Measurements from ENCODE around the gene GET3. TPM values are rescaled to one million over a fixed set of nuclear protein-coding genes. Genes with fewer than 3 reads are reported as not detected.

The GET3 gene
- total and polyA plus RNA-seq, 2 of the 13 experiments (the other 11 are each of a cell fraction or from before 2014, with no cell fraction given): 57.7 to 59.4 TPM

DNA sequence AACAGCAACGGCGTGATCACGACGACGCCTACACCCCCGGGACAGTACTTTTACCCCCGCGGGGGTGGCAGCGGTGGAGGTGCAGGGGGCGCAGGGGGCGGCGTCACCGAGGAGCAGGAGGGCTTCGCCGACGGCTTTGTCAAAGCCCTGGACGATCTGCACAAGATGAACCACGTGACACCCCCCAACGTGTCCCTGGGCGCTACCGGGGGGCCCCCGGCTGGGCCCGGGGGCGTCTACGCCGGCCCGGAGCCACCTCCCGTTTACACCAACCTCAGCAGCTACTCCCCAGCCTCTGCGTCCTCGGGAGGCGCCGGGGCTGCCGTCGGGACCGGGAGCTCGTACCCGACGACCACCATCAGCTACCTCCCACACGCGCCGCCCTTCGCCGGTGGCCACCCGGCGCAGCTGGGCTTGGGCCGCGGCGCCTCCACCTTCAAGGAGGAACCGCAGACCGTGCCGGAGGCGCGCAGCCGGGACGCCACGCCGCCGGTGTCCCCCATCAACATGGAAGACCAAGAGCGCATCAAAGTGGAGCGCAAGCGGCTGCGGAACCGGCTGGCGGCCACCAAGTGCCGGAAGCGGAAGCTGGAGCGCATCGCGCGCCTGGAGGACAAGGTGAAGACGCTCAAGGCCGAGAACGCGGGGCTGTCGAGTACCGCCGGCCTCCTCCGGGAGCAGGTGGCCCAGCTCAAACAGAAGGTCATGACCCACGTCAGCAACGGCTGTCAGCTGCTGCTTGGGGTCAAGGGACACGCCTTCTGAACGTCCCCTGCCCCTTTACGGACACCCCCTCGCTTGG lies 55.0 kb downstream of the GET3 start (continued):
- TF ChIP-seq, protein P1, sequence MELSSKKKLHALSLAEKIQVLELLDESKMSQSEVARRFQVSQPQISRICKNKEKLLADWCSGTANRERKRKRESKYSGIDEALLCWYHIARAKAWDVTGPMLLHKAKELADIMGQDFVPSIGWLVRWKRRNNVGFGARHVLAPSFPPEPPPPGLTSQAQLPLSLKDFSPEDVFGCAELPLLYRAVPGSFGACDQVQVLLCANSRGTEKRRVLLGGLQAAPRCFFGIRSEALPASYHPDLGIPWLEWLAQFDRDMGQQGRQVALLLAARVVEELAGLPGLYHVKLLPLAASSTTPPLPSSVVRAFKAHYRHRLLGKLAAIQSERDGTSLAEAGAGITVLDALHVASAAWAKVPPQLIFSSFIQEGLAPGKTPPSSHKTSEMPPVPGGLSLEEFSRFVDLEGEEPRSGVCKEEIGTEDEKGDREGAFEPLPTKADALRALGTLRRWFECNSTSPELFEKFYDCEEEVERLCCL (CRISPR knock-in tag; IDR thresholded peaks at IDR 0.05; ENCODE audit: borderline replicate concordance): 0 out of 2 replicates have a peak, but pooled peaks have one; percentile 29
- TF ChIP-seq CENPT (CRISPR knock-in tag; IDR thresholded peaks at IDR 0.05; ENCODE audit: low read depth) (0 out of 2 replicates have a peak, but pooled peaks have one; percentile 91), SATB2 (CRISPR knock-in tag; IDR thresholded peaks at IDR 0.05) (0 out of 2 replicates have a peak, but pooled peaks have one; percentile 67), PLRG1 (conservative IDR thresholded peaks at IDR 0.05) (no peak), MED8 (CRISPR knock-in tag; IDR thresholded peaks at IDR 0.05; ENCODE audit: insufficient replicate concordance) (peak; percentile 54), ZNF564 (CRISPR knock-in tag; IDR thresholded peaks at IDR 0.05) (peak; percentile 41; the same call in 1 of the 2 replicates), ZKSCAN1 (IDR thresholded peaks at IDR 0.05; ENCODE audit: low read length) (no peak), EZH2 (conservative IDR thresholded peaks at IDR 0.05; ENCODE audit: low read depth, low read length) (no peak), NFE2L1 (CRISPR knock-in tag; IDR thresholded peaks at IDR 0.05; ENCODE audit: borderline replicate concordance) (no peak), ZNF776 (CRISPR knock-in tag; IDR thresholded peaks at IDR 0.05) (peak; percentile 86), NRL (CRISPR knock-in tag; IDR thresholded peaks at IDR 0.05; ENCODE audit: borderline replicate concordance) (peak; percentile 90), ZNF552 (CRISPR knock-in tag; IDR thresholded peaks at IDR 0.05; ENCODE audit: borderline replicate concordance) (peak; percentile 58; the same call in 1 of the 2 replicates), FOSL1 (CRISPR knock-in tag; IDR thresholded peaks at IDR 0.05; ENCODE audit: borderline replicate concordance) (no peak), ATAD3A (CRISPR knock-in tag; IDR thresholded peaks at IDR 0.05) (no peak), ATF7-NPFF (CRISPR knock-in tag; IDR thresholded peaks at IDR 0.05; ENCODE audit: low read depth) (peak; percentile 86), EHMT2 (IDR thresholded peaks at IDR 0.05; ENCODE audit: borderline replicate concordance, low read depth, low read length) (no peak)
- TF ChIP-seq, protein P2, sequence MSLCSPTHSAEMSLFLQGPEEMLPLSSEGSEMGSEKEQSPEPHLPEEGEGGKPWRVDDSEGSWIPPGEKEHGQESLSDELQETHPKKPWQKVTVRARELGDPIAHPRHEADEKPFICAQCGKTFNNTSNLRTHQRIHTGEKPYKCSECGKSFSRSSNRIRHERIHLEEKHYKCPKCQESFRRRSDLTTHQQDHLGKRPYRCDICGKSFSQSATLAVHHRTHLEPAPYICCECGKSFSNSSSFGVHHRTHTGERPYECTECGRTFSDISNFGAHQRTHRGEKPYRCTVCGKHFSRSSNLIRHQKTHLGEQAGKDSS (CRISPR knock-in tag; IDR thresholded peaks at IDR 0.05; ENCODE audit: borderline replicate concordance, low read depth): no peak; the same call in 1 of the 2 replicates
- TF ChIP-seq, protein P3, sequence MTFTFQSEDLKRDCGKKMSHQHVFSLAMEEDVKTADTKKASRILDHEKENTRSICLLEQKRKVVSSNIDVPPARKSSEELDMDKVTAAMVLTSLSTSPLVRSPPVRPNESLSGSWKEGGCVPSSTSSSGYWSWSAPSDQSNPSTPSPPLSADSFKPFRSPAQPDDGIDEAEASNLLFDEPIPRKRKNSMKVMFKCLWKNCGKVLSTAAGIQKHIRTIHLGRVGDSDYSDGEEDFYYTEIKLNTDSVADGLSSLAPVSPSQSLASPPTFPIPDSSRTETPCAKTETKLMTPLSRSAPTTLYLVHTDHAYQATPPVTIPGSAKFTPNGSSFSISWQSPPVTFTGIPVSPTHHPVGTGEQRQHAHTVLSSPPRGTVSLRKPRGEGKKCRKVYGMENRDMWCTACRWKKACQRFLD (CRISPR knock-in tag; IDR thresholded peaks at IDR 0.05; ENCODE audit: borderline replicate concordance): no peak
- TF ChIP-seq, protein P4, sequence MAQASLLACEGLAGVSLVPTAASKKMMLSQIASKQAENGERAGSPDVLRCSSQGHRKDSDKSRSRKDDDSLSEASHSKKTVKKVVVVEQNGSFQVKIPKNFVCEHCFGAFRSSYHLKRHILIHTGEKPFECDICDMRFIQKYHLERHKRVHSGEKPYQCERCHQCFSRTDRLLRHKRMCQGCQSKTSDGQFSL (CRISPR knock-in tag; IDR thresholded peaks at IDR 0.05): no peak; the same call in 1 of the 2 replicates
- TF ChIP-seq, protein P5, sequence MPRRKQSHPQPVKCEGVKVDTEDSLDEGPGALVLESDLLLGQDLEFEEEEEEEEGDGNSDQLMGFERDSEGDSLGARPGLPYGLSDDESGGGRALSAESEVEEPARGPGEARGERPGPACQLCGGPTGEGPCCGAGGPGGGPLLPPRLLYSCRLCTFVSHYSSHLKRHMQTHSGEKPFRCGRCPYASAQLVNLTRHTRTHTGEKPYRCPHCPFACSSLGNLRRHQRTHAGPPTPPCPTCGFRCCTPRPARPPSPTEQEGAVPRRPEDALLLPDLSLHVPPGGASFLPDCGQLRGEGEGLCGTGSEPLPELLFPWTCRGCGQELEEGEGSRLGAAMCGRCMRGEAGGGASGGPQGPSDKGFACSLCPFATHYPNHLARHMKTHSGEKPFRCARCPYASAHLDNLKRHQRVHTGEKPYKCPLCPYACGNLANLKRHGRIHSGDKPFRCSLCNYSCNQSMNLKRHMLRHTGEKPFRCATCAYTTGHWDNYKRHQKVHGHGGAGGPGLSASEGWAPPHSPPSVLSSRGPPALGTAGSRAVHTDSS (CRISPR knock-in tag; conservative IDR thresholded peaks at IDR 0.05): no peak
- TF ChIP-seq, protein P6, sequence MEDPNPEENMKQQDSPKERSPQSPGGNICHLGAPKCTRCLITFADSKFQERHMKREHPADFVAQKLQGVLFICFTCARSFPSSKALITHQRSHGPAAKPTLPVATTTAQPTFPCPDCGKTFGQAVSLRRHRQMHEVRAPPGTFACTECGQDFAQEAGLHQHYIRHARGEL (CRISPR knock-in tag; IDR thresholded peaks at IDR 0.05): no peak
- TF ChIP-seq, protein P7, sequence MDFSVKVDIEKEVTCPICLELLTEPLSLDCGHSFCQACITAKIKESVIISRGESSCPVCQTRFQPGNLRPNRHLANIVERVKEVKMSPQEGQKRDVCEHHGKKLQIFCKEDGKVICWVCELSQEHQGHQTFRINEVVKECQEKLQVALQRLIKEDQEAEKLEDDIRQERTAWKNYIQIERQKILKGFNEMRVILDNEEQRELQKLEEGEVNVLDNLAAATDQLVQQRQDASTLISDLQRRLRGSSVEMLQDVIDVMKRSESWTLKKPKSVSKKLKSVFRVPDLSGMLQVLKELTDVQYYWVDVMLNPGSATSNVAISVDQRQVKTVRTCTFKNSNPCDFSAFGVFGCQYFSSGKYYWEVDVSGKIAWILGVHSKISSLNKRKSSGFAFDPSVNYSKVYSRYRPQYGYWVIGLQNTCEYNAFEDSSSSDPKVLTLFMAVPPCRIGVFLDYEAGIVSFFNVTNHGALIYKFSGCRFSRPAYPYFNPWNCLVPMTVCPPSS (IDR thresholded peaks at IDR 0.05): no peak

All from HepG2 (cell line).